SK-N-SH treated with all-trans-retinoic acid at 6 μM for 48 hours (cell line): ENCODE data around the gene PFKFB1.

Experiments
- ARNTL ChIP-seq: fragments of 450-650 bp; formaldehyde crosslinking; IDR thresholded peaks from 2 replicates; pipeline ENCODE4 v1.5.0; 2020; ENCODE audit warnings: low read depth, mild to moderate bottlenecking, moderate library complexity, borderline replicate concordance
- BACH2 ChIP-seq: fragments of 250-450 bp; sonication (Bioruptor Pico); IDR thresholded peaks from 2 replicates; pipeline ENCODE4 v1.9.0; 2021; ENCODE audit warnings: mild to moderate bottlenecking, borderline replicate concordance
- ZFP30 ChIP-seq: fragments of 450-650 bp; formaldehyde crosslinking; IDR thresholded peaks from 2 replicates; pipeline ENCODE4 v1.5.0; 2022; ENCODE audit warnings: mild to moderate bottlenecking, moderate library complexity
- TF ChIP-seq, protein P1 (sequence below): fragments of 250-450 bp; sonication (Bioruptor Pico); IDR thresholded peaks from 2 replicates; pipeline ENCODE4 v1.8.0; 2020; ENCODE audit warnings: mild to moderate bottlenecking, moderate library complexity, borderline replicate concordance

DNA sequence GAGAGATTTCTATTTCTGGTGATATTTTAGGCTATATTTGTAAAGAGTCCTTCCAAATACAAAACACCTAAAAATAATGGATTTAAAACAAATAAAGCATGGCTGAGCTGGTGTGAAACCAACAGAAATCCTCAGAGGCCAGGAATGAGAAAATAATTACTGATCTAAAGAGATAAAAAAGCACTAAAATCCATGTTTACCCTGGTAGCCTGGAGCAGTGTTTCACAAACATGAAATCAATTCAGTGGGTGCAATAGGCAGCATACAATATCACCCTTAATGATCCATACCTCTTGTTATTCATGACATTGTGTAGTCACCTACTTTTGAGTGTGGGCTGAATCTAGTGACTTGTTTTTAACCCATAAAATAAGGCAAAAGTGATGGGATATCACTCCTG is 14.6 kb downstream of the PFKFB1 start:
- no peak for TF ChIP-seq ARNTL (CRISPR knock-in tag)
- TF ChIP-seq BACH2 (CRISPR knock-in tag) = no peak
- TF ChIP-seq, protein P1, sequence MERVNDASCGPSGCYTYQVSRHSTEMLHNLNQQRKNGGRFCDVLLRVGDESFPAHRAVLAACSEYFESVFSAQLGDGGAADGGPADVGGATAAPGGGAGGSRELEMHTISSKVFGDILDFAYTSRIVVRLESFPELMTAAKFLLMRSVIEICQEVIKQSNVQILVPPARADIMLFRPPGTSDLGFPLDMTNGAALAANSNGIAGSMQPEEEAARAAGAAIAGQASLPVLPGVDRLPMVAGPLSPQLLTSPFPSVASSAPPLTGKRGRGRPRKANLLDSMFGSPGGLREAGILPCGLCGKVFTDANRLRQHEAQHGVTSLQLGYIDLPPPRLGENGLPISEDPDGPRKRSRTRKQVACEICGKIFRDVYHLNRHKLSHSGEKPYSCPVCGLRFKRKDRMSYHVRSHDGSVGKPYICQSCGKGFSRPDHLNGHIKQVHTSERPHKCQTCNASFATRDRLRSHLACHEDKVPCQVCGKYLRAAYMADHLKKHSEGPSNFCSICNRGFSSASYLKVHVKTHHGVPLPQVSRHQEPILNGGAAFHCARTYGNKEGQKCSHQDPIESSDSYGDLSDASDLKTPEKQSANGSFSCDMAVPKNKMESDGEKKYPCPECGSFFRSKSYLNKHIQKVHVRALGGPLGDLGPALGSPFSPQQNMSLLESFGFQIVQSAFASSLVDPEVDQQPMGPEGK (CRISPR knock-in tag) = no peak
- TF ChIP-seq ZFP30 (CRISPR knock-in tag) = no peak
